Breast epithelium (tissue), 3 donors: Measurements from ENCODE around the gene FUCA1.
"Not testable (repeated sequence)": the region's sequence is repeated elsewhere in the genome, so short reads cannot be mapped to it uniquely, and the experiment has no call there.

Source experiments
- CTCF ChIP-seq, 3 donors: fragments of 450-650 bp; IDR thresholded peaks; one replicate each; pipeline ENCODE4 v1.5.1; 2016 to 2017; ENCODE audit warnings: antibody characterized with exemption in 3 of 3, mild to moderate bottlenecking in 3 of 3, moderate library complexity in 3 of 3
- POLR2A ChIP-seq: fragments of 450-650 bp; IDR thresholded peaks from one replicate; pipeline ENCODE4 v1.6.1; 2016; ENCODE audit warnings: antibody characterized with exemption, mild to moderate bottlenecking, moderate library complexity
- POLR2AphosphoS5 ChIP-seq, 3 donors: sonication (generic); formaldehyde crosslinking; IDR thresholded peaks; one replicate each; pipeline ENCODE4 v1.6.1; 2017; ENCODE audit warnings: antibody characterized with exemption in 3 of 3

- not testable (repeated sequence) for TF ChIP-seq CTCF (IDR thresholded peaks at IDR 0.05); POLR2A; POLR2AphosphoS5 (IDR thresholded peaks at IDR 0.05)
Observed at GRCh38 chr1:23834156-23834555, 33.9 kb downstream of the FUCA1 start.
